Measurements from ENCODE around the gene LCK. TPM values are rescaled to one million over a fixed set of nuclear protein-coding genes. Genes with fewer than 3 reads are reported as not detected.
A peak's percentile ranks its signal among the peaks of the same experiment; 100 is the strongest.

LCK gene
- total and polyA plus RNA-seq, 4 donors: 0.22 to 0.50 (median 0.34) TPM

GRCh38 chr1:32311709-32312393 lies 60.8 kb downstream of the LCK start:
- H3K27me3 ChIP-seq (ENCODE audit: control insufficient read depth, insufficient read depth, low read length): no peaks in the 10 kb centered on the region
- no peak for DNase-seq (ENCODE audit: low read depth in 4 of 6, low spot score in 6 of 6)
- no peaks in the 10 kb centered on the region for H3K4me1 ChIP-seq (ENCODE audit: control insufficient read depth, insufficient read depth, low read length)
- no peak overlapping the region for H3K27ac ChIP-seq (ENCODE audit: low read depth, low read length)
- WGBS (ENCODE audit: insufficient coverage): no CpG with 5 or more reads among the region's 2 CpGs
- no peak overlapping the region for H3K4me3 ChIP-seq (ENCODE audit: low read depth, low read length)
- no peaks in the 10 kb centered on the region for H3K36me3 ChIP-seq (ENCODE audit: control insufficient read depth, insufficient read depth, low read length)
- H3K9me3 ChIP-seq (ENCODE audit: control insufficient read depth, insufficient read depth, low read length): no peaks in the 10 kb centered on the region

GRCh38 chr1:32316903-32317277 lies 65.8 kb downstream of the LCK start:
- Histone ChIP-seq H3K4me1 (ENCODE audit: control insufficient read depth, insufficient read depth, low read length) (no peaks in the 10 kb centered on the region), H3K27me3 (ENCODE audit: control insufficient read depth, insufficient read depth, low read length) (no peaks in the 10 kb centered on the region), H3K9me3 (ENCODE audit: control insufficient read depth, insufficient read depth, low read length) (no peaks in the 10 kb centered on the region), H3K36me3 (ENCODE audit: control insufficient read depth, insufficient read depth, low read length) (peaks cover 14% of the 10 kb centered on the region), H3K27ac (ENCODE audit: low read depth, low read length) (no peak overlapping the region), H3K4me3 (ENCODE audit: low read depth, low read length) (no peak overlapping the region)
- DNase-seq (ENCODE audit: low read depth in 4 of 6, low spot score in 6 of 6): no peak
- no CpG with 5 or more reads among the region's 3 CpGs for WGBS (ENCODE audit: insufficient coverage)

GRCh38 chr1:32318127-32318869 lies 67.2 kb downstream of the LCK start:
- no peaks in the 10 kb centered on the region for H3K9me3 ChIP-seq (ENCODE audit: control insufficient read depth, insufficient read depth, low read length)
- 96% methylated on average over 7 of the region's 10 CpGs for WGBS (ENCODE audit: insufficient coverage)
- peaks cover 14% of the 10 kb centered on the region for H3K36me3 ChIP-seq (ENCODE audit: control insufficient read depth, insufficient read depth, low read length)

GRCh38 chr1:32321712-32322291 lies 70.7 kb downstream of the LCK start:
- Histone ChIP-seq H3K27ac (ENCODE audit: low read depth, low read length) (no peak overlapping the region), H3K27me3 (ENCODE audit: control insufficient read depth, insufficient read depth, low read length) (no peaks in the 10 kb centered on the region), H3K9me3 (ENCODE audit: control insufficient read depth, insufficient read depth, low read length) (no peaks in the 10 kb centered on the region), H3K4me3 (ENCODE audit: low read depth, low read length) (no peak overlapping the region), H3K4me1 (ENCODE audit: control insufficient read depth, insufficient read depth, low read length) (no peaks in the 10 kb centered on the region), H3K36me3 (ENCODE audit: control insufficient read depth, insufficient read depth, low read length) (peaks cover 14% of the 10 kb centered on the region)
- DNase-seq (ENCODE audit: low read depth in 4 of 6, low spot score in 6 of 6): no peak
- 100% methylated on average over 2 of the region's 5 CpGs for WGBS (ENCODE audit: insufficient coverage)

More at GRCh38 chr1:32318127-32318869, 67.2 kb downstream of the LCK start:
- Histone ChIP-seq H3K27me3 (ENCODE audit: control insufficient read depth, insufficient read depth, low read length) (no peaks in the 10 kb centered on the region), H3K4me1 (ENCODE audit: control insufficient read depth, insufficient read depth, low read length) (no peaks in the 10 kb centered on the region), H3K4me3 (ENCODE audit: low read depth, low read length) (no peak overlapping the region), H3K27ac (ENCODE audit: low read depth, low read length) (no peak overlapping the region)
- no peak for DNase-seq (ENCODE audit: low read depth in 4 of 6, low spot score in 6 of 6)

GRCh38 chr1:32327204-32327603 lies 76.1 kb downstream of the LCK start:
- H3K4me3 ChIP-seq (ENCODE audit: low read depth, low read length): no peak overlapping the region
- no peak for DNase-seq (ENCODE audit: low read depth in 4 of 6, low spot score in 6 of 6)
- no peaks in the 10 kb centered on the region for H3K27me3 ChIP-seq (ENCODE audit: control insufficient read depth, insufficient read depth, low read length)
- H3K4me1 ChIP-seq (ENCODE audit: control insufficient read depth, insufficient read depth, low read length): peaks cover 7% of the 10 kb centered on the region
- H3K9me3 ChIP-seq (ENCODE audit: control insufficient read depth, insufficient read depth, low read length): no peaks in the 10 kb centered on the region
- H3K36me3 ChIP-seq (ENCODE audit: control insufficient read depth, insufficient read depth, low read length): peaks cover 35% of the 10 kb centered on the region
- WGBS (ENCODE audit: insufficient coverage): 97% methylated on average over 7 of the region's 11 CpGs
- no peak overlapping the region for H3K27ac ChIP-seq (ENCODE audit: low read depth, low read length)

- Histone ChIP-seq H3K9me3 (ENCODE audit: control insufficient read depth, insufficient read depth, low read length) (no peaks in the 10 kb centered on the region), H3K27me3 (ENCODE audit: control insufficient read depth, insufficient read depth, low read length) (no peaks in the 10 kb centered on the region), H3K4me1 (ENCODE audit: control insufficient read depth, insufficient read depth, low read length) (peaks cover 30% of the 10 kb centered on the region), H3K36me3 (ENCODE audit: control insufficient read depth, insufficient read depth, low read length) (peaks cover 54% of the 10 kb centered on the region), H3K4me3 (ENCODE audit: low read depth, low read length) (no peak overlapping the region), H3K27ac (ENCODE audit: low read depth, low read length) (no peak overlapping the region)
- no peak for DNase-seq (ENCODE audit: low read depth in 4 of 6, low spot score in 6 of 6)
- 92% methylated on average over 3 of the region's 4 CpGs for WGBS (ENCODE audit: insufficient coverage)
Observed at GRCh38 chr1:32329931-32330466, 78.9 kb downstream of the LCK start.

- H3K36me3 ChIP-seq (ENCODE audit: control insufficient read depth, insufficient read depth, low read length): peaks cover 54% of the 10 kb centered on the region
- no peaks in the 10 kb centered on the region for H3K27me3 ChIP-seq (ENCODE audit: control insufficient read depth, insufficient read depth, low read length)
- DNase-seq (ENCODE audit: low read depth in 4 of 6, low spot score in 6 of 6): no peak
- no peaks in the 10 kb centered on the region for H3K9me3 ChIP-seq (ENCODE audit: control insufficient read depth, insufficient read depth, low read length)
- H3K27ac ChIP-seq (ENCODE audit: low read depth, low read length): no peak overlapping the region
- H3K4me1 ChIP-seq (ENCODE audit: control insufficient read depth, insufficient read depth, low read length): peaks cover 30% of the 10 kb centered on the region
- 91% methylated on average over 11 of the region's 12 CpGs for WGBS (ENCODE audit: insufficient coverage)
- H3K4me3 ChIP-seq (ENCODE audit: low read depth, low read length): no peak overlapping the region
Observed at GRCh38 chr1:32330558-32331151, 79.6 kb downstream of the LCK start.

- no peak overlapping the region for H3K27ac ChIP-seq (ENCODE audit: low read depth, low read length)
- H3K27me3 ChIP-seq (ENCODE audit: control insufficient read depth, insufficient read depth, low read length): no peaks in the 10 kb centered on the region
- no peaks in the 10 kb centered on the region for H3K9me3 ChIP-seq (ENCODE audit: control insufficient read depth, insufficient read depth, low read length)
- peaks cover 54% of the 10 kb centered on the region for H3K36me3 ChIP-seq (ENCODE audit: control insufficient read depth, insufficient read depth, low read length)
- no peak overlapping the region for H3K4me3 ChIP-seq (ENCODE audit: low read depth, low read length)
- H3K4me1 ChIP-seq (ENCODE audit: control insufficient read depth, insufficient read depth, low read length): peaks cover 35% of the 10 kb centered on the region
- no peak for DNase-seq (ENCODE audit: low read depth in 4 of 6, low spot score in 6 of 6)
- WGBS (ENCODE audit: insufficient coverage): 93% methylated on average over 12 of the region's 12 CpGs
Observed at GRCh38 chr1:32331549-32331948, 80.5 kb downstream of the LCK start.

GRCh38 chr1:32332290-32333079 lies 81.4 kb downstream of the LCK start:
- Histone ChIP-seq H3K4me1 (ENCODE audit: control insufficient read depth, insufficient read depth, low read length) (peaks cover 44% of the 10 kb centered on the region), H3K4me3 (ENCODE audit: low read depth, low read length) (no peak overlapping the region), H3K27ac (ENCODE audit: low read depth, low read length) (peak overlapping the region; percentile 57), H3K27me3 (ENCODE audit: control insufficient read depth, insufficient read depth, low read length) (no peaks in the 10 kb centered on the region), H3K36me3 (ENCODE audit: control insufficient read depth, insufficient read depth, low read length) (peaks cover 49% of the 10 kb centered on the region), H3K9me3 (ENCODE audit: control insufficient read depth, insufficient read depth, low read length) (no peaks in the 10 kb centered on the region)
- peak in 1 of 6 donors; percentile 41 for DNase-seq (ENCODE audit: low read depth in 4 of 6, low spot score in 6 of 6)
- WGBS (ENCODE audit: insufficient coverage): 59% methylated on average over 3 of the region's 3 CpGs

Measured in spinal cord (tissue), 10 donors.